GM19238 (cell line): ENCODE measurements around the gene EXD2.
"Not testable (repeated sequence)": the region's sequence is repeated elsewhere in the genome, so short reads cannot be mapped to it uniquely, and the experiment has no call there.

ENCODE experiments used
- DNase-seq: peaks from one replicate; pipeline ENCODE4 v3.0.0; 2011; ENCODE audit warnings: low spot score; ENCODE audit not compliant: insufficient read length

Gene EXD2

DNA sequence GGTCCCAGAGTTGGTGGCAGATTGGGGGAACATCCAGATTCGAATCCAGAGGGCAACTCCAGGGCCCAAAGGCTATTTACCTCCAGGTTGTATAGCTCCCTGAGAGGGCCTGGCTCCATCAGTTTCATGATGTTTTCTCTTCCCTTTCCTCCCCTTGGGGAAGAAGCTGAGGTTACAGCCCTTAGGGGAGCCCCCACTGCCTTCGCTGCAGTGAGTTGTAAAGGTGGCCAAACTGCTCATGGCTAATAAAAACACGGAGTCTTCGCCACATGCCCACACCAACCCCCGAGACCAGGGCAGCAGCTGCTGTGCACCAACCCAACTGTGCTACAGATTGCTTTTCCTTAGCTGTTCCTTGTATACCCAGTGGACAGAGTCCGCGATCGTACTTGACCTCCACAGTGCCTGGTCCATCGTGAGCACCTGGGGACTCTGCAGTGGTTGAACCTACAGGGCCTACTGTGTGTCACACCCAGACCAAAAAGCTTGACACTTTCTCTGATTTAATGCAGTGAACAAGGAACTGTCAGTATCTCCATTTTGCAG lies 89.5 kb downstream of the EXD2 start:
- DNase-seq: no peak

DNA sequence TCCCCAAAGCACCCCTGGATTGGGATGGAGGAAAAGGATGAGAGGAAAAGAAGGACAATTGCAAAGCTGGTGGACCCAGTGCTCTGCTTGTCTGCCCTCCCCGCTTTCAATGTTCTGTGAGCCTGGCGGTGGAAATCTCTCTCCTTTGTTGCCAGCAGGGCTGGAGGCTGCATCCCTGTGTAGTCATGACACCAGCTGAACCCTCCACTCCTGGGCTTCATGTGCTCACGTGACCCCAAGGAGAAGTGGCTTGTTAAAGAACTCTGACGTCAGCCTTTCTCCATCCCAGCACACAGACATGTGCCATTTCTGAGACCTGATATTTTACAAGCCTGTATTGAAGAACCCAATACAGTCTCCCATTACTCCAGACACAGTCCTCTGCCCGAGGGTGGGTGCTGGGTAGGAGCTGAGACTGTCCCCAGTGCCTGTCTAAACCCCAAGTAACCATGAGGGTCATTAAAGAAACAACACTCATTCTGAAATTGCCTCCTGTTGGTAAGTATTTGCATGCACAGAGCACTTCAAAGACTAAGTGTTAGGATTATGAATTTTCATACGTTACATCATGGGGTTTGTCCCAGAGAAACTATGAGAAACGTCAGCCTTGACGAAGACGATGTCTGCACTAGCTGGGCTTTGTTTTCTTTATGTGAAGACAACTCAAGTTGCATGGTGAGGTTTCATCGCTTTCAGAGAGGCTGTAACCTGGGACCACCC lies 90.3 kb downstream of the EXD2 start:
- no peak for DNase-seq

DNA sequence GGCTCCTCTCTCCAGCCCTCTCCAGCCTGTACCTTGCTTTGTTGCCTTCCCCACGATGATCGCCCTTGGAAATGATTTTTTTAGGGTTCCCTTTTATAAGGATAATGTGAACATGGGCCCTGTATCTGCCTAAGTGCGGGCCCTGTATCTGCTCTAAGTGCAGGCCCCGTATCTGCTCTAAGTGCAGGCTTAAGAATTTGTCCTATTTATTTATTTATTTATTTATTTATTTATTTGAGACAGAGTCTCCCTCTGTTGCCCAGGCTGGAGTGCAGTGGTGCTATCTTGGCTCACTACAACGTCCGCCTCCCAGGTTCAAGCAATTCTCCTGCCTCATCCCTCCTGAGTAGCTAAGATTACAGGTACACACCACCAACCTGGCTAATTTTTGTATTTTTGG lies 91.2 kb downstream of the EXD2 start:
- DNase-seq: no peak

DNA sequence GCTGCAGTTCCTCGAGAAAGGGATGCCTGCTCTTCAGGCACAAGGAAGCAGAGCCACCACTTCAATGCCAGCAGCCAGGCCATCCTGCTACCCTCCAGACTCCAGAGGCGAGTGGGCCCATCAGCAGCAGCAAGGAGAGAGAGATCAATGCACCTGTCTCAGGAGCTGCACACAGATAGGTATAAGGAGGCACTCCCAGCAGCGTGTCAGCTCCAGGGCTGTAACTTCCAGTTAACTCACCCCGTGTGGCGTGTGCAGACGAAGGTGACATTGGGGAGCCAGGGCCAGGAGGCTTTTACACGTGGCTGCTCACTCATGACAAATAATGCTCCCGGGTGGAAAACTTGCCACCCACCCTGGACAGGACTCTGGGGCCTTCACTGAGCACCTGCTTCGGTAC lies 92.9 kb downstream of the EXD2 start:
- no peak for DNase-seq

DNA sequence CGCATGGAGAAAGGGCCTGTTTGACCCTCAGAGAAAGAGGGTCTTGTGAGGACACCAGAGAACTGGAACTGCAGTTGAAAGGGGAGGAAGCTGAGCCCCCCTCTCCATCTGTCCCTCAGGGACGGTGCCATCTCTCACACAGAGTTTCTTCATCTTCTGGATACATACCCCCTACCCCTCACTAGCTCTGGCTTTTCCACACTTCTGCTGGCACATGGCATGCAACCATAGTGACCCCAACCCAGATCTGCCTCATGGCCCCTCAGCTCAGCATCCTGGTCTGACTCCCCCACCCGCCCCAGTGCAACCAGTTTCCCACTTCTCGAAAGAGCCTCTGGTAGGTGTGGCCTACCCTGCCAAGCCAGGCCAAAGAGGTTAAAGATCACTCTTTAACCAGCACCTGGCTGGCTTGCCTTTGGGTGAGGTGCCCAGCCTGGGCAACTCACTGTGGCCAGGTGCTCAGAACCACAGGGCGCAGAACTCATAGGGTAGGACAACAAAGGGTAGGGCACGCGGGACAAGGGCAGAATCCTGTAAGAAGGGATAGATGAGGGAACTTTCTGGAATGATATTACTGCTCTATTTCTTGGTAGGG lies 94.5 kb downstream of the EXD2 start:
- no peak for DNase-seq

- no peak for DNase-seq
These were observed 96.1 kb downstream of the EXD2 start for GRCh38 chr14:69287098-69288010.

- no peak for DNase-seq
These were observed 96.9 kb downstream of the EXD2 start for GRCh38 chr14:69288011-69288771.

DNA sequence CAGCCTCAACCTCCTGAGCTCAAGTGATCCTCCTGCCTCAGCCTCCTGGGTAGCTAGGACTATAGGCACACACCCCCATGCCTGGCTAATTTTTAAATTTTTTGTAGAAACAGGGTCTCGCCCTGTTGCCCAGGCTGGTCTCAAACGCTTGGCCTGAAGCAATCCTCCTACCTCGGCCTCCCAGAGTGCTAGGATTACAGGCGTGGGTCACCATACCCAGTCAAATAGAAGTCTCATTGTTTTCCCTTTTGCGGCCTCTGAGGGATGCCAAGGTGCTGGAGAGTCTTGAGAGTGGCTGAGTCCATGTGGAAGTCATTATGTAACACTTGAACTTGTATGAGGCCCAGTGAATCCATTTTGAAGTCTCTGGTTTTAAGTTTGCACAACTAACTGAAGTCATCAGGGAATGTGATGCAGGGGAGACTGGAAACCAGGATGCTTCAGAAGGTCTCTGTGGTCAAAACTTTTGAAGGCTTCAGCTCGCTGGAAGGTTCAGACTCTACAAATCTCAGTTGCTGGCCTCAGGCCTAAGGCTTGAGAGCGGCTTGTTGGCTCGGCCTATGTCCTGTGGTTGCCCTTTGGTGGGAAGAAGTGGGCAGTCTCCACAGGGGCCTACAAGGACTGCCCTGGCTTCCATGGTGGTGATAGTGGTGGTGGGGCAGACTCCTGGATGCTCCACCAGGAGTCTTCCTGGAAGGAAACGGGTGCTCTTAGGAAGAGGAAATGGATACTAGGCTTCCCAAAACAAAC lies 97.8 kb downstream of the EXD2 start:
- no peak for DNase-seq

DNA sequence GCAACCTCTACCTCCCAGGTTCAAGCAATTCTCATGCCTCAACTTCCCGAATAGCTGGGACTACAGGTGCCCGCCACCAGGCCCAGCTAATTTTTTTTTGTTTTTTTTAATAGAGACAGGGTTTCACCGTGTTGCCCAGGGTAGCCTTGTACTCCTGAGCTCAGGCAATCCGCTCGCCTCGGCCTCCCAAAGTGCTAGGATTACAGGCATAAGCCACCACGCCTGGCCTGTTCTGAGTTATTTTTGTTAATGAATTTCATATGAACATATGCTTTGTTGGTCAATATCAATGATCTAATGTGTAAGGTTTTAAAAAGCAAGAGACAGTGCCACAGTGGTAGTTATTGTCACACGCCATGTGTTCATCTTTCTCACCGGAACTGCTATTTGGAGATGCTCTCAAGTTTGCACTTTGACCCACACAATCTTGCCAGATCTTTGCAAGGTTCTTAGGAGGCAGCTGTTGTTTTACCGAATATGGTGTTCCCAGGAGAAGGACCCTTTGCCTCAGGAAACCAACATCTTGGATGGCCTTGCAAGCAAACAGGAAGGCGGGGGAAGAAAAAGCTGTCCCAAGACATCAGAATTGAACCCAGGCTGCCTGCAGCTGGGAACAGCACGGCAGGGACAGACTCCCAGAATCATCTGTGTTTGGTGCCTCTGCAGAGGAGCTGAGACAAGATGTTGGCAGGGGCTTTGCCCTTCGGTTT lies 98.7 kb downstream of the EXD2 start:
- no peak for DNase-seq

DNA sequence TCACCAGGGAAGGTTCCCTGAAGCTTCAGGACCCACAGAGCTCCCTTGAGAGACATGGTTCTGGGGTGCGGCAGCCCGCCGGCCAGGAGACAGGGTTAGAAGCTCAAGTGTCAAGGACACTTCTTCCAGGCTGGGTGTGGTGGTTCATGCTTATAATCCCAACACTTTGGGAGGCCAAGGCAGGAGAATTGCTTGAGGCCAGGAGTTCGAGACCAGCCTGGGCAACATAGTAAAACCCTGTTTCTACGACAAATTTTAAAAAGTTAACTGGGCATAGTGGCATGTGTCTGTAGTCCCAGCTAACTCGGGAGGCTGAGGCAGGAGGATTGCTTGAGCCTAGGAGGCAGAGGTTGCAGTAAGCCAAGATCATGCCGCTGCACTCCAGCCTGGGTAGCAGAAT lies 99.6 kb downstream of the EXD2 start:
- not testable (repeated sequence) for DNase-seq

DNA sequence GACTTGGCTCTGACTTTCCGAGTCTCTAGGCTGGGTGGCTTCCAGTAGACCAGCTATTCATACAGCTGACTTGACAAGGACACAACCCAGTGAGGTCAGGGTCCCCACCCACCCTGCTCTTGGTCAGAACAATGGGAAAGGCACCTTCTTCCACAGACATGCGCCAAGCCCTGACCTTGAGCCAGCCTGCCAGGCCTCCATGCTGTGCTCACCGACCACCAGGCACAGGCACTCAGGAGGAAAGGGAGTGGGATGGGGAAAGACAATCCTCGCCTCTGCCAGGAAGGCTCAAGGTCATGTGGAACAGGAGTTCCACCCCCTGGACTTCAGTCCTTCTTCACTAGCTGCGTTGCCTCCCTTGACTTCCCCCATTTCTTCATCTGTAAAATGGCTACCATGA lies 100.1 kb downstream of the EXD2 start:
- no peak for DNase-seq

DNA sequence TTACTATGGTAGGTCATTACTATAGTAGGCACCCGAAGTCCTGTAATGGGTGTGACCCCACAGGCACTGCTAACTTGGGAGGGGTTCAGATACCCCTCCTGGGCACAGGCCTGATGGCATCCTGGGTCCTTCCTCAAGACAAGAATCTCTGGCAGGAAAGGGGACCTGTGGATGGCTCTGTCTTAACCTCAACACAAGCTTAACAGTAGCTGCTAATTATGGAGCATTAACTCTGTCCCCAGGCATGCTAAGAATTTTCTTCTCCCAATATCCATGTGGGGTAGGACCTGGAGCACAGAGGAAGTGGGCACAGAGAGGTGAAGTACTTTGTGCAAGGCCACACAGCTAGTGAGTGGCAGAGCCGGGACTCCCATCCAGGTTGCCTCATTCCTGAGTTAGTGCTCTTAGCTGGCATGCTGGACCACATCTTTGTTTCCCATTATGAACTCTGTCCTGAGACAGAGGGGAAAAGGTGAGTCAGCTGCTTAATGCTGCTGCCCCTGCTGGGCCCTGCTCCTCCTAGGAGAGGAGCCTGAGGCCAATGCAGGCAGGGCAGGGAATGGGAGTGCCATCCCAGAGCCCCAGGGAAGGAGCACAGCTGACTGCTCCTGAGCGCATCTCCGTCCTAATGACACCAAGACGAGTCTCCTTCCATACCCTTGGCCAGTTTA lies 100.7 kb downstream of the EXD2 start:
- DNase-seq: no peak
